K562 treated with DMSO at 1 percent for 24 hours (cell line): ENCODE measurements around the gene SURF2. TPM values are rescaled to one million over a fixed set of nuclear protein-coding genes. Genes with fewer than 3 reads are reported as not detected.

Experiments
- total RNA-seq: library from RNA; unstranded; fragments of 300-600 nt; gene quantifications from 2 replicates; pipeline ENCODE4 v1.2.3, GENCODE V29; 2022; ENCODE audit warnings: low read depth; ENCODE audit not compliant: insufficient read depth

SURF2 gene
- total RNA-seq: 55.8 and 60.9 TPM in 2 replicates

DNA sequence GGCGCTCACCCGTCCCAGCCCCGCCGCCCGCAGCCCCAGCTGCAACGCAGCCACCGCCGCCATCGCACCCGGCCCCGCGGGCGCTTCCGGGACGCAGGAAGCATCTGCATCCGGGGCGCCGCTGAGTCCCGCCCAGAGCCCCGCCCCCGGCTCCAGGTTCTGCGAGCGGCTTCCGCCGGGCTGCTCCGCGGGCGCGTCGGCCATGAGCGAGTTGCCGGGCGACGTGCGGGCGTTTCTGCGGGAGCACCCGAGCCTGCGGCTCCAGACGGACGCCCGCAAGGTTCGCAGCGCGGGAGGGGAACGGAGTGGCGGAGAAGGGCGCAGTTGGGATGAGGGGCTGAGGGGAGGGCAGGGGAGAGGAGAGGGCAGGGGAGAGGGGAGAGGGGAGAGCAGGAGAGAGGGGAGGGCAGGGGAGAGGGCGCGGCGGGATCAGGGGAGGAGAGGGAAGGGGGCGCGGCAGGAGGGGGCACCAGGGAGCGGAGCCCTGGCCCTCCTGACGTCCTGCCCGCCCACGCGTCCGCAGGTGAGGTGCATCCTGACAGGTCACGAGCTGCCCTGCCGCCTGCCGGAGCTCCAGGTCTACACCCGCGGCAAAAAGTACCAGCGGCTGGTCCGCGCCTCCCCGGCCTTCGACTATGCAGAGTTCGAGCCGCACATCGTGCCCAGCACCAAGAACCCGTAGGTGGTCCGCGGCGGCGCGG lies at the start of gene SURF2, which contains the start of gene SURF1:
Gene SURF2 (plus strand): TSS at position 160 of the 701 bp plus-strand sequence. CDS start 43 bp downstream, at position 203.
Gene SURF1 (minus strand): TSS at position 97 of the 701 bp plus-strand sequence. CDS start 34 bp downstream, at position 63.

DNA sequence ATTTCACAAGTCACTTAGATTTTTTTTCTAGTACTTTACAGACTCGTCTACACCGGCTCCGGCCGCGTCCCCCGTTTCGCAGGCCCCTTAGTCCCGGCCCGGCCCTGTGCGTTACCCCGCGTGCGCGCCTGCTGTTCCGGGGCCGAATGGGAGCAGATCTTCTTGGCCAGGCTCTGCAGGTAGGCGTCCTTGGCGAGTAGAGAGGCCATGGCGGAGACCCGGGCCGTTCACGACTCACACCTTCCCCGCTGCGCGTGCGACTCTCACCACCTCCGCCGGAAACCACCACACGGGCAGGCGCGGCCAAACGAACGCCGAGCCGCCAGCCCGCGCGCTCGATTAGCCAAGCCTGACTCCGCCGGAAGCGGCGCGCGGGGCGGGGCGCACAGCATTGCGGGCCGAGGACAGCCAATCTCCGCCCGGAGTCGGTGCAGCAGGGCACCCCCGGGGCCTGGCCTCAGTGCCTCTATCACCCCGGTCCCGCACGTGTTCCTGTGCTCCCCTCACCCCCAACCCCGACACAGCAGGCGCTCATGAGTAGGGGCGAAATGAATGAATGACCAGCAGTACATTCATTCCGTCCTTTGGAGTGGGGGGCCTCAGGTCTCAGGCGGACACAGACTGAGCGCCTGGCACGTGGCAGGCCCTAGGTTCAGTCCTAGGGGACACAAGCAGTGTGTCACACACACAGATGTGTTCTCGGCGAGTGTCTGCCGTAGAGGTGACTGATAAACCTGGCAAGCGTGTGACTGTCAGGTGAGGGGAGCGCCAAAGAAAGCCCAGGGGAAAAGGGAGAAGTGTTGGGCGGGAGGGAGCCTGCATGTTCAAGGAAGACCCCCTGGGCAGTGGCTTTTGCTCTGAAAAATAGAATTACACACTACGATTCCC lies 20.2 kb upstream of the SURF2 start, which contains the start of gene SURF6:
Gene SURF6 (minus strand): TSS at position 265 of the 888 bp plus-strand sequence. CDS start 56 bp downstream, at position 209.

DNA sequence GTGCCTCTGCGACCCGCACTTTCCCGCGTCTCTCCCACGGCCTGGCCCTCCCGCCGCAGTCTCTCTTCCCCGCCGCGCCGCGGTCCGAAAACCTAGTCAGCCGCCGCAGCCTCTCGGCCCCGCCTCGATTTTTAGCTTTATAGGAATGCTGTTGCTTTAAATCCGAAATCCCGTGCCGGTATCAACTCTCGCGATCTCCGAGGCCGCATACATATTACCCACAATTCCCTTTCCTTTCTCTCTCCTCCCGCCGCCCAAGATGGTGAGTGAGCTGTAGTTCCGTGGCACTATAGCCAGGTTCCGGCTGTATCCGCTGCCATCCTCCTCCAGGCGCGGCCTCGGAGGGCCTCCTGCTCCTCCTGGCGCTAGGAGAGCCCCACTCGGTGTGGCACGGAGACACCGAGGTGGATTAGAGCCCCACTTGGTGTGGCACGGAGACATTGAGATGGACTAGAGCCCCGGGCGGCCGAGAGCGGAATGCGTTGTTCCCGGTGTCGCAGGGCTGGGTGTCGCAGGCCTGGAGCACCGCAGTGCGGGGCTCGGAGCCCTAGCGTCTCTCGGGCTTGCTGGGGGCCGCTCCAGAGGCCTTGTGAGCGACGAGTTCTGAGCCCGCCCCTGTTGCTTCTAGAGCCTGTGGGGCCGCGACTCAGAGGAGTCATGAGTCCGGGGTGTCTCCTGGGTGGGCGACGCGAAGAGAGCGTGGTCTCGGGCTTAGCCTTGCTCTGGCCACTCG lies 8.2 kb upstream of the SURF2 start, which contains the start of the genes MED22 and RPL7A:
Gene MED22 (minus strand): TSS at position 147 of the 733 bp plus-strand sequence. CDS start 1,469 bp downstream, outside the sequence.
Gene RPL7A (plus strand): TSS at position 234 of the 733 bp plus-strand sequence. CDS start 26 bp downstream, at position 260.

DNA sequence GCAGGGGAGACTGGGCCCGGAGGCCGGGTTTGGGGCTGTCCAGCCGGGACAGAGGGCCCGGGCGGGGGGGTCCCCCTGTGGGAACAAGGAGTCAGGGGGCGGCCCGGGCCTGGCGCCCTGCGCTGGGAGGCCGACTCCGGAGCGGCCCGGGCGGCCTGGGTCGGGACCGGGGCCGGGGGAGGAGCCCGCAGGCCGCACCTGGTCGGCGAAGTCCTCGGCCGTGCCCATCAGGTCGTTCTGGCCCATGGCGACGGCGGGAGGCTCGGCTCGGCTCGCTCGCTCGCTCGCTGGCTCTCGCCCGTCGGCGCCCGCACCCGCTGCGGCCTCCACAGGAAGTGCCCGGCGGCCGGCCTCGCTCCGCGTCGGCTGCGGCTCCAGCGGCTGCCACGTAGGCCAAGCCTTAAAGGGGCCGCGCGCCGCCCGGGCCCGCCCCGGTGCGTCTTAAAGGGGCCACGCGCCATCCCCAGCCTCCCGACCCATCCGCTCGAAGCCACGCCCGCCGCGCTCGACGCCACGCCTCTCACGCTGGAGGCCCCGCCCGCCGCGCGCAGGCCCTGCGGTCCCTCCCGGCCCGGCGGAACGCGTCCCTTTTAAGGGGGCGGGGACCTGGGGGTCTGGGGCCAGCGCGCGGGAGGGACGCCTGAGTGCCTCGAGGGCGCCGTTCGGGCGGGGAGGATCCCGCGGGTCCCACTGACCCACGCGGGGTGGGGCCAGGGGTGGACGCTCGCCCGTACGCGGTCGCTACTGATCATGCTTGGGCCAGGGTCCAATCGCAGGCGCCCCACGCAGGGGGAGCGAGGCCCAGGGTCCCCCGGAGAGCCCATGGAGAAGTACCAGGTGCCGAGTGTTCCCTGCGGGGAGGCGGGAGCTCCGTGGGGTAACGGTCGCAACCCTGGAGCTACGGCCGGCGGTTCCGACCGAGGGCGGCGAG lies 19.6 kb downstream of the SURF2 start, which contains the start of the genes STKLD1 and SURF4:
Gene STKLD1 (plus strand): TSS at position 643 of the 931 bp plus-strand sequence. CDS start 108 bp downstream, at position 751.
Gene SURF4 (minus strand): TSS at position 337 of the 931 bp plus-strand sequence. CDS start 91 bp downstream, at position 246.

Other genes starting within 250 kb of the SURF2 start
- gene RALGDS, start 235.3 kb upstream of the SURF2 start, total RNA-seq: 41.1 and 53.9 TPM in 2 replicates
- gene GBGT1, start 192.6 kb upstream of the SURF2 start, total RNA-seq: 20.6 and 20.7 TPM in 2 replicates
- gene OBP2B, start 147.3 kb upstream of the SURF2 start, total RNA-seq: not detected in 2 replicates
- gene ABO, start 81.3 kb upstream of the SURF2 start, total RNA-seq: 6.8 and 14.1 TPM in 2 replicates
- 23.6 and 25.8 TPM in 2 replicates for gene SURF6, start 20.4 kb upstream of the SURF2 start, total RNA-seq
- 31.3 and 35.9 TPM in 2 replicates for gene MED22, start 8.4 kb upstream of the SURF2 start, total RNA-seq
- 5,124 and 5,344 TPM in 2 replicates for gene RPL7A, start 8.3 kb upstream of the SURF2 start, total RNA-seq
- 54.6 and 55.3 TPM in 2 replicates for gene SURF1, start 63 bp upstream of the SURF2 start, total RNA-seq
- 174 and 178 TPM in 2 replicates for gene SURF4, start 19.5 kb downstream of the SURF2 start, total RNA-seq
- 0.63 and 2.1 TPM in 2 replicates for gene STKLD1, start 19.8 kb downstream of the SURF2 start, total RNA-seq
- gene REXO4, start 61.5 kb downstream of the SURF2 start, total RNA-seq: 28.6 and 30.7 TPM in 2 replicates
- gene ADAMTS13, start 65.8 kb downstream of the SURF2 start, total RNA-seq: 0.79 and 1.3 TPM in 2 replicates
- gene CACFD1, start 103.4 kb downstream of the SURF2 start, total RNA-seq: 16.9 and 18.2 TPM in 2 replicates
- gene SLC2A6, start 122.5 kb downstream of the SURF2 start, total RNA-seq: 11.6 and 11.7 TPM in 2 replicates
- gene MYMK, start 168.4 kb downstream of the SURF2 start, total RNA-seq: not detected in 2 replicates
- gene ADAMTSL2, start 178.2 kb downstream of the SURF2 start, total RNA-seq: not detected in 2 replicates